ENCODE data around the gene OR8S1.

DNA sequence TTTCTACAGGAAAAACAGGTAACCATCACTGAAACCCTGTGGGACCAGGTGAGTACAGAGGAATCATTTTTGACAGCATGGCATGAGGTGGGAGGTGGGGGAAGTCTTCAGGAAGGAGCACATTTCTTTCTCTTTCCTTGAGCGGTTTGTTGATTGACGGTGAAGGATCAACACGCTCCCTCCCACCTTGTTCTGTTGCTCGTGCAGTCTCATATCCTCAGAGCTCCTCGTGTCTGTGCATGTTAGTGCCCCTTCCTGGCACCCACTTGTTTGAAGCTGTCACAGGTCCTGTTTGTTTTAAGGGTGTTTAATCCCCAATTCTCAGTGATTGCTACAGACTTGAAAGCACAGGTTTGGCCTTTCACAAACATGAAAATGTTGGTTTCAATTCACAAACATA lies 38.8 kb upstream of the OR8S1 start:
- TF ChIP-seq CTCF (IDR thresholded peaks at IDR 0.05; ENCODE audit: low read depth, low read length, missing input control) = no peak
- no peak for TF ChIP-seq TAF1 (conservative IDR thresholded peaks at IDR 0.05)
- TF ChIP-seq, protein P1, sequence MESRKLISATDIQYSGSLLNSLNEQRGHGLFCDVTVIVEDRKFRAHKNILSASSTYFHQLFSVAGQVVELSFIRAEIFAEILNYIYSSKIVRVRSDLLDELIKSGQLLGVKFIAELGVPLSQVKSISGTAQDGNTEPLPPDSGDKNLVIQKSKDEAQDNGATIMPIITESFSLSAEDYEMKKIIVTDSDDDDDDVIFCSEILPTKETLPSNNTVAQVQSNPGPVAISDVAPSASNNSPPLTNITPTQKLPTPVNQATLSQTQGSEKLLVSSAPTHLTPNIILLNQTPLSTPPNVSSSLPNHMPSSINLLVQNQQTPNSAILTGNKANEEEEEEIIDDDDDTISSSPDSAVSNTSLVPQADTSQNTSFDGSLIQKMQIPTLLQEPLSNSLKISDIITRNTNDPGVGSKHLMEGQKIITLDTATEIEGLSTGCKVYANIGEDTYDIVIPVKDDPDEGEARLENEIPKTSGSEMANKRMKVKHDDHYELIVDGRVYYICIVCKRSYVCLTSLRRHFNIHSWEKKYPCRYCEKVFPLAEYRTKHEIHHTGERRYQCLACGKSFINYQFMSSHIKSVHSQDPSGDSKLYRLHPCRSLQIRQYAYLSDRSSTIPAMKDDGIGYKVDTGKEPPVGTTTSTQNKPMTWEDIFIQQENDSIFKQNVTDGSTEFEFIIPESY (IDR thresholded peaks at IDR 0.05) = no peak
- no peak for TF ChIP-seq JUND (IDR thresholded peaks at IDR 0.05)
- TF ChIP-seq, protein P2, sequence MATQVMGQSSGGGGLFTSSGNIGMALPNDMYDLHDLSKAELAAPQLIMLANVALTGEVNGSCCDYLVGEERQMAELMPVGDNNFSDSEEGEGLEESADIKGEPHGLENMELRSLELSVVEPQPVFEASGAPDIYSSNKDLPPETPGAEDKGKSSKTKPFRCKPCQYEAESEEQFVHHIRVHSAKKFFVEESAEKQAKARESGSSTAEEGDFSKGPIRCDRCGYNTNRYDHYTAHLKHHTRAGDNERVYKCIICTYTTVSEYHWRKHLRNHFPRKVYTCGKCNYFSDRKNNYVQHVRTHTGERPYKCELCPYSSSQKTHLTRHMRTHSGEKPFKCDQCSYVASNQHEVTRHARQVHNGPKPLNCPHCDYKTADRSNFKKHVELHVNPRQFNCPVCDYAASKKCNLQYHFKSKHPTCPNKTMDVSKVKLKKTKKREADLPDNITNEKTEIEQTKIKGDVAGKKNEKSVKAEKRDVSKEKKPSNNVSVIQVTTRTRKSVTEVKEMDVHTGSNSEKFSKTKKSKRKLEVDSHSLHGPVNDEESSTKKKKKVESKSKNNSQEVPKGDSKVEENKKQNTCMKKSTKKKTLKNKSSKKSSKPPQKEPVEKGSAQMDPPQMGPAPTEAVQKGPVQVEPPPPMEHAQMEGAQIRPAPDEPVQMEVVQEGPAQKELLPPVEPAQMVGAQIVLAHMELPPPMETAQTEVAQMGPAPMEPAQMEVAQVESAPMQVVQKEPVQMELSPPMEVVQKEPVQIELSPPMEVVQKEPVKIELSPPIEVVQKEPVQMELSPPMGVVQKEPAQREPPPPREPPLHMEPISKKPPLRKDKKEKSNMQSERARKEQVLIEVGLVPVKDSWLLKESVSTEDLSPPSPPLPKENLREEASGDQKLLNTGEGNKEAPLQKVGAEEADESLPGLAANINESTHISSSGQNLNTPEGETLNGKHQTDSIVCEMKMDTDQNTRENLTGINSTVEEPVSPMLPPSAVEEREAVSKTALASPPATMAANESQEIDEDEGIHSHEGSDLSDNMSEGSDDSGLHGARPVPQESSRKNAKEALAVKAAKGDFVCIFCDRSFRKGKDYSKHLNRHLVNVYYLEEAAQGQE (IDR thresholded peaks at IDR 0.05) = no peak
- TF ChIP-seq SP1 (IDR thresholded peaks at IDR 0.05) = no peak
- TF ChIP-seq RAD21 (IDR thresholded peaks at IDR 0.05) = no peak
- no peak for TF ChIP-seq YY1 (IDR thresholded peaks at IDR 0.05)
- TF ChIP-seq MAX (IDR thresholded peaks at IDR 0.05) = no peak
- no peak for TF ChIP-seq NR2F2 (IDR thresholded peaks at IDR 0.05)
- no peak for TF ChIP-seq GABPA (IDR thresholded peaks at IDR 0.05 in 1 of 2, conservative IDR thresholded peaks at IDR 0.05 in 1 of 2)
- no peak for TF ChIP-seq EGR1 (IDR thresholded peaks at IDR 0.05; ENCODE audit: low read depth in 2 of 2)
- TF ChIP-seq, protein P3, sequence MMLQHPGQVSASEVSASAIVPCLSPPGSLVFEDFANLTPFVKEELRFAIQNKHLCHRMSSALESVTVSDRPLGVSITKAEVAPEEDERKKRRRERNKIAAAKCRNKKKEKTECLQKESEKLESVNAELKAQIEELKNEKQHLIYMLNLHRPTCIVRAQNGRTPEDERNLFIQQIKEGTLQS (IDR thresholded peaks at IDR 0.05) = no peak
- no peak for TF ChIP-seq RXRA (IDR thresholded peaks at IDR 0.05)
